ENCODE measurements around the gene UMODL1. TPM values are rescaled to one million over a fixed set of nuclear protein-coding genes. Genes with fewer than 3 reads are reported as not detected.

UMODL1 gene
- total and polyA plus RNA-seq, 2 of the 13 experiments (the other 11 are each of a cell fraction or from before 2014, with no cell fraction given) = not detected

- TF ChIP-seq AGO1 (IDR thresholded peaks at IDR 0.05; ENCODE audit: low read depth, low read length, poor library complexity, severe bottlenecking) = no peak
These were observed 49.1 kb upstream of the UMODL1 start (continued) for GRCh38 chr21:42022091-42022430.

- H3K4me1 ChIP-seq (ENCODE audit: insufficient read depth, low read length) = no peaks in the 10 kb centered on the region
- DNase-seq (ENCODE audit: low spot score) = no peak
- no peaks in the 10 kb centered on the region for H3K9me3 ChIP-seq (ENCODE audit: low read length)
- WGBS (ENCODE audit: low lambda C conversion rate) = 81% methylated on average over 11 of the region's 11 CpGs
- H3K27ac ChIP-seq (ENCODE audit: extremely low read length, insufficient read depth, low read length) = no peak overlapping the region
- TF ChIP-seq CREB3 (CRISPR knock-in tag; IDR thresholded peaks at IDR 0.05) (no peak), NFKB2 (CRISPR knock-in tag; IDR thresholded peaks at IDR 0.05; ENCODE audit: borderline replicate concordance) (no peak), SPEN (CRISPR knock-in tag; IDR thresholded peaks at IDR 0.05; ENCODE audit: low read depth) (no peak), GPBP1L1 (CRISPR knock-in tag; IDR thresholded peaks at IDR 0.05) (no peak), ZNF180 (CRISPR knock-in tag; IDR thresholded peaks at IDR 0.05; ENCODE audit: borderline replicate concordance, low read depth) (no peak), GATAD1 (CRISPR knock-in tag; IDR thresholded peaks at IDR 0.05) (no peak), NR2F1 (CRISPR knock-in tag; IDR thresholded peaks at IDR 0.05) (no peak), FIP1L1 (IDR thresholded peaks at IDR 0.05; ENCODE audit: borderline replicate concordance, insufficient read depth, low read depth, low read length) (no peak), TAF1 (CRISPR knock-in tag; IDR thresholded peaks at IDR 0.05) (no peak), ZNF232 (CRISPR knock-in tag; IDR thresholded peaks at IDR 0.05; ENCODE audit: borderline replicate concordance) (no peak), SP140L (CRISPR knock-in tag; IDR thresholded peaks at IDR 0.05; ENCODE audit: borderline replicate concordance) (no peak), ZNF577 (CRISPR knock-in tag; IDR thresholded peaks at IDR 0.05; ENCODE audit: borderline replicate concordance, low read depth) (no peak), BRD4 (CRISPR knock-in tag; IDR thresholded peaks at IDR 0.05) (no peak), ZNF280B (CRISPR knock-in tag; IDR thresholded peaks at IDR 0.05; ENCODE audit: borderline replicate concordance) (no peak), ZNF792 (CRISPR knock-in tag; IDR thresholded peaks at IDR 0.05) (no peak), NFYC (CRISPR knock-in tag; IDR thresholded peaks at IDR 0.05) (no peak), RORA (CRISPR knock-in tag; IDR thresholded peaks at IDR 0.05) (no peak), MBD4 (IDR thresholded peaks at IDR 0.05; ENCODE audit: borderline replicate concordance, low read length) (no peak)
- H3K27me3 ChIP-seq (ENCODE audit: control insufficient read depth in 1 of 2, insufficient read depth in 2 of 2, low read length in 2 of 2) = peaks cover 6 to 71% of the 10 kb centered on the region in 2 experiments
- no peaks in the 10 kb centered on the region for H3K79me2 ChIP-seq (ENCODE audit: insufficient read depth, low read length)
- no peaks in the 10 kb centered on the region for H3K36me3 ChIP-seq (replicated peaks in 1 of 2; ENCODE audit: control insufficient read depth in 1 of 2, insufficient read depth in 2 of 2, low read length in 2 of 2)
- FAIRE-seq = no peak
- ChIA-PET CTCF (ENCODE audit: low intra/inter-chr PET ratio, low total read pairs) (no interaction called here), POLR2A (no interaction called here)
- no peak overlapping the region for H3K4me3 ChIP-seq (replicated peaks in 1 of 3; ENCODE audit: insufficient read depth in 1 of 3, low read depth in 2 of 3, low read length in 3 of 3)
- in situ Hi-C loops (cut with HindIII; ENCODE audit: extremely low pct_ligation_motif_present, low pct_unique_long_range_greater_than_20kb) = no loop called here
- H4K20me1 ChIP-seq (ENCODE audit: insufficient read depth, low read length) = no peaks in the 10 kb centered on the region
- intact Hi-C loops (cut with micrococcal nuclease; ENCODE audit: unreplicated experiment) = no loop called here
- ATAC-seq = no peak
- H2AFZ ChIP-seq (ENCODE audit: low read length) = no peak overlapping the region
- H3K4me2 ChIP-seq (ENCODE audit: low read depth, low read length) = no peak overlapping the region
- no TSS peak for BruUV-seq (replicated peaks)
- no peak overlapping the region for H3K9ac ChIP-seq (ENCODE audit: insufficient read depth, low read depth, low read length)
These were observed 48.2 kb upstream of the UMODL1 start for GRCh38 chr21:42022906-42023305.
